Liver (tissue), 9 donors: ENCODE results near the gene ULBP1. TPM values are rescaled to one million over a fixed set of nuclear protein-coding genes. Genes with fewer than 3 reads are reported as not detected.

Experiments
- DNase-seq: peaks from one replicate; pipeline ENCODE4 v3.0.0-alpha.2; 2017; ENCODE audit warnings: low spot score
- H3K27ac ChIP-seq, 2 donors: one replicate each; pipeline ENCODE4 v1.7.0; 2013; ENCODE audit warnings: inconsistent platforms in 2 of 2, low read length in 2 of 2, control low read depth in 1 of 2, low read depth in 1 of 2, mild to moderate bottlenecking in 1 of 2
- H3K27me3 ChIP-seq, 4 donors: one replicate each; pipeline versions ENCODE4 v1.6.1 to v1.7.0; 2013; ENCODE audit warnings: low read length in 3 of 4, inconsistent platforms in 1 of 4, mild to moderate bottlenecking in 1 of 4, moderate library complexity in 1 of 4; ENCODE audit not compliant: control insufficient read depth in 4 of 4, insufficient read depth in 4 of 4
- H3K36me3 ChIP-seq, 4 donors: one replicate each; pipeline versions ENCODE4 v1.6.1 to v1.7.0; 2013; ENCODE audit warnings: low read length in 3 of 4, mild to moderate bottlenecking in 3 of 4, low read depth in 1 of 4, moderate library complexity in 1 of 4; ENCODE audit not compliant: control insufficient read depth in 4 of 4, insufficient read depth in 3 of 4
- H3K4me1 ChIP-seq, 4 donors: one replicate each; pipeline versions ENCODE4 v1.6.1 to v1.7.0; 2013; ENCODE audit warnings: low read length in 3 of 4, mild to moderate bottlenecking in 3 of 4, moderate library complexity in 1 of 4; ENCODE audit not compliant: control insufficient read depth in 4 of 4, insufficient read depth in 4 of 4
- H3K4me3 ChIP-seq, 3 donors: one replicate each; pipeline versions ENCODE4 v1.6.1 to v1.7.0; 2013; ENCODE audit warnings: low read length in 3 of 3, control low read depth in 1 of 3, low read depth in 1 of 3, mild to moderate bottlenecking in 1 of 3
- H3K9ac ChIP-seq, 2 donors: one replicate each; pipeline ENCODE4 v1.7.0; 2013; ENCODE audit warnings: low read length in 2 of 2, mild to moderate bottlenecking in 2 of 2, moderate library complexity in 2 of 2, control low read depth in 1 of 2, low read depth in 1 of 2
- H3K9me3 ChIP-seq, 4 donors: one replicate each; pipeline versions ENCODE4 v1.6.1 to v1.7.0; 2013; ENCODE audit warnings: low read length in 3 of 4; ENCODE audit not compliant: control insufficient read depth in 4 of 4
- ATF3 ChIP-seq: IDR thresholded peaks from 2 replicates; pipeline ENCODE4 v1.6.1; 2016; ENCODE audit warnings: antibody characterized with exemption
- EGR1 ChIP-seq, 2 donors: IDR thresholded peaks; 2 replicates each; pipeline ENCODE4 v1.6.1; 2016 to 2018; ENCODE audit warnings: antibody characterized with exemption in 2 of 2, low read depth in 2 of 2
- FOXA1 ChIP-seq: IDR thresholded peaks from 2 replicates; pipeline ENCODE4 v1.6.1; 2016; ENCODE audit warnings: antibody characterized with exemption
- FOXA2 ChIP-seq: IDR thresholded peaks from 2 replicates; pipeline ENCODE4 v1.6.1; 2016; ENCODE audit warnings: antibody characterized with exemption
- GABPA ChIP-seq, 2 donors: IDR thresholded peaks in 1 of 2; conservative IDR thresholded peaks in 1 of 2; 2 replicates each; pipeline ENCODE4 v1.6.1; 2016; ENCODE audit warnings: antibody characterized with exemption in 2 of 2, mild to moderate bottlenecking in 1 of 2, moderate library complexity in 1 of 2
- HNF4A ChIP-seq, 2 donors: conservative IDR thresholded peaks; 2 replicates each; pipeline ENCODE4 v1.6.1; 2016; ENCODE audit warnings: antibody characterized with exemption in 2 of 2, mild to moderate bottlenecking in 2 of 2
- HNF4G ChIP-seq: IDR thresholded peaks from 2 replicates; pipeline ENCODE4 v1.6.1; 2016; ENCODE audit warnings: antibody characterized with exemption
- JUND ChIP-seq, 2 donors: IDR thresholded peaks; 2 replicates each; pipeline ENCODE4 v1.6.1; 2016; ENCODE audit warnings: antibody characterized with exemption in 2 of 2
- NR2F2 ChIP-seq: IDR thresholded peaks from 2 replicates; pipeline ENCODE4 v1.6.1; 2016; ENCODE audit warnings: antibody characterized with exemption
- RAD21 ChIP-seq, 2 donors: IDR thresholded peaks; 2 replicates each; pipeline ENCODE4 v1.6.1; 2016; ENCODE audit warnings: antibody characterized with exemption in 2 of 2, mild to moderate bottlenecking in 2 of 2
- REST ChIP-seq: IDR thresholded peaks from 2 replicates; pipeline ENCODE4 v1.6.1; 2016; ENCODE audit warnings: antibody characterized with exemption, mild to moderate bottlenecking
- RXRA ChIP-seq, 2 donors: IDR thresholded peaks; 2 replicates each; pipeline ENCODE4 v1.6.1; 2017 to 2018; ENCODE audit warnings: antibody characterized with exemption in 2 of 2, mild to moderate bottlenecking in 1 of 2
- SP1 ChIP-seq: IDR thresholded peaks from 2 replicates; pipeline ENCODE4 v1.6.1; 2018; ENCODE audit warnings: antibody characterized with exemption, mild to moderate bottlenecking
- TAF1 ChIP-seq: conservative IDR thresholded peaks from 2 replicates; pipeline ENCODE4 v1.6.1; 2016; ENCODE audit warnings: antibody characterized with exemption, mild to moderate bottlenecking
- YY1 ChIP-seq: IDR thresholded peaks from 2 replicates; pipeline ENCODE4 v1.6.1; 2016; ENCODE audit warnings: antibody characterized with exemption, mild to moderate bottlenecking
- ZBTB33 ChIP-seq: IDR thresholded peaks from 2 replicates; pipeline ENCODE4 v1.6.1; 2016; ENCODE audit warnings: antibody characterized with exemption
- WGBS: extraction: QIAGEN DNeasy Blood & Tissue Kit; methylation state at CpG from one replicate; pipeline ENCODE4 v1.1.7; 2013; 5-methylcytosine and 5-hydroxymethylcytosine counted together
- polyA plus RNA-seq, 2 donors: library from polyadenylated mRNA; stranded (reverse) in 1 of 2; unstranded in 1 of 2; fragments of 200-250 nt in 1 of 2; fragments of >200 nt in 1 of 2; fragmentation: Nextera tagmentation in 1 of 2; extraction: Ambion mirVana in 1 of 2; gene quantifications; one replicate each; pipeline versions ENCODE4 v1.2.1 to v1.2.3, GENCODE V29; 2013 to 2015
- total RNA-seq, 2 donors: library from RNA; depleted of rRNA; stranded (reverse); fragments of >200 nt; gene quantifications; one replicate each; pipeline ENCODE4 v1.2.3, GENCODE V29; 2014
- TF ChIP-seq, protein P1 (sequence below): fragments of 150-350 bp; IDR thresholded peaks from 2 replicates; pipeline ENCODE4 v1.5.1; 2017; ENCODE audit warnings: improper control_type of control experiment, low read depth, low read length; ENCODE audit not compliant: missing input control
- TF ChIP-seq, protein P2 (sequence below): IDR thresholded peaks from 2 replicates; pipeline ENCODE4 v1.6.1; 2016; ENCODE audit warnings: antibody characterized with exemption
- donor health status: healthy.
- donor health status: healthy.
- donor health status: healthy.
- donor health status: healthy.
- donor health status: healthy.

Gene ULBP1
- total and polyA plus RNA-seq, 4 donors, result under 0.01 to 0.05 (median 0.03) TPM; not detected in 1

DNA sequence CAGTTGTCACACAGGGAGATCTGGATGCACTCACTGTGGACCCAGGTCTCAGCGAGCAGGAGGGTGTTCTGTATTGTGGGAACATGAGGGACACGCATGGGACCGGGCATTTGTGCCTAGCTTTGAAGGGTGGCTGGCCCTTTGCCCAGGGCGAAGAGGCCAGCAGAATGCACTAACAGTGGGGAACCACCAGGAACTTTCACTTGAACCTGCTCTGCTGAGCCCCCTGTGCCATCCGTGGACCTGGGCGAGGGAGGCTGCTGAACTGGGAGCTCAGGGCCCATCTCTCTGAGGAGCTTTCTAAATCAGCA, 23.1 kb upstream of the ULBP1 start:
- Histone ChIP-seq H3K27ac (no peak overlapping the region), H3K9me3 (no peaks in the 10 kb centered on the region), H3K9ac (no peak overlapping the region), H3K27me3 (peaks cover 0 to 23% (median 13%) of the 10 kb centered on the region in 4 donors), H3K4me3 (no peak overlapping the region), H3K36me3 (no peaks in the 10 kb centered on the region), H3K4me1 (peaks cover 9 to 27% (median 14%) of the 10 kb centered on the region in 4 donors)
- TF ChIP-seq, protein P1, sequence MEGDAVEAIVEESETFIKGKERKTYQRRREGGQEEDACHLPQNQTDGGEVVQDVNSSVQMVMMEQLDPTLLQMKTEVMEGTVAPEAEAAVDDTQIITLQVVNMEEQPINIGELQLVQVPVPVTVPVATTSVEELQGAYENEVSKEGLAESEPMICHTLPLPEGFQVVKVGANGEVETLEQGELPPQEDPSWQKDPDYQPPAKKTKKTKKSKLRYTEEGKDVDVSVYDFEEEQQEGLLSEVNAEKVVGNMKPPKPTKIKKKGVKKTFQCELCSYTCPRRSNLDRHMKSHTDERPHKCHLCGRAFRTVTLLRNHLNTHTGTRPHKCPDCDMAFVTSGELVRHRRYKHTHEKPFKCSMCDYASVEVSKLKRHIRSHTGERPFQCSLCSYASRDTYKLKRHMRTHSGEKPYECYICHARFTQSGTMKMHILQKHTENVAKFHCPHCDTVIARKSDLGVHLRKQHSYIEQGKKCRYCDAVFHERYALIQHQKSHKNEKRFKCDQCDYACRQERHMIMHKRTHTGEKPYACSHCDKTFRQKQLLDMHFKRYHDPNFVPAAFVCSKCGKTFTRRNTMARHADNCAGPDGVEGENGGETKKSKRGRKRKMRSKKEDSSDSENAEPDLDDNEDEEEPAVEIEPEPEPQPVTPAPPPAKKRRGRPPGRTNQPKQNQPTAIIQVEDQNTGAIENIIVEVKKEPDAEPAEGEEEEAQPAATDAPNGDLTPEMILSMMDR, result no peak
- TF ChIP-seq HNF4A (conservative IDR thresholded peaks at IDR 0.05) (no peak), RAD21 (IDR thresholded peaks at IDR 0.05) (no peak), JUND (IDR thresholded peaks at IDR 0.05) (no peak), YY1 (no peak), ZBTB33 (no peak), REST (no peak), SP1 (no peak), FOXA2 (no peak), ATF3 (no peak), NR2F2 (no peak), TAF1 (no peak), GABPA (IDR thresholded peaks at IDR 0.05 in 1 of 2, conservative IDR thresholded peaks at IDR 0.05 in 1 of 2) (no peak), EGR1 (IDR thresholded peaks at IDR 0.05; ENCODE audit: low read depth in 2 of 2) (no peak), HNF4G (no peak), FOXA1 (no peak), RXRA (IDR thresholded peaks at IDR 0.05) (no peak)
- TF ChIP-seq, protein P2, sequence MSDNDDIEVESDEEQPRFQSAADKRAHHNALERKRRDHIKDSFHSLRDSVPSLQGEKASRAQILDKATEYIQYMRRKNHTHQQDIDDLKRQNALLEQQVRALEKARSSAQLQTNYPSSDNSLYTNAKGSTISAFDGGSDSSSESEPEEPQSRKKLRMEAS, result no peak
- DNase-seq, result no peak
- 32% methylated on average over 6 of the region's 6 CpGs for WGBS
